Hematopoietic multipotent progenitor cell treated with erythropoietin and hydrocortisone succinate and interleukin-3 and kit ligand, for 17 days (in vitro differentiated cells): ENCODE measurements around the gene KIAA0825.

Experiments used
- DNase-seq: peaks from one replicate; pipeline ENCODE4 v3.0.0-alpha.2; 2015; ENCODE audit warnings: low spot score

Gene KIAA0825

GRCh38 chr5:94503677-94504076, 114.7 kb downstream of the KIAA0825 start:
- no peak for DNase-seq

GRCh38 chr5:94501365-94501764, 117.0 kb downstream of the KIAA0825 start:
- no peak for DNase-seq

GRCh38 chr5:94499806-94500205, 118.6 kb downstream of the KIAA0825 start:
- no peak for DNase-seq

GRCh38 chr5:94498199-94498598, 120.2 kb downstream of the KIAA0825 start:
- DNase-seq, result no peak

GRCh38 chr5:94485067-94485466, 133.3 kb downstream of the KIAA0825 start:
- DNase-seq, result no peak

- DNase-seq, result no peak
Measured at GRCh38 chr5:94481059-94481458, 137.3 kb downstream of the KIAA0825 start.

GRCh38 chr5:94480486-94480885, 137.9 kb downstream of the KIAA0825 start:
- DNase-seq, result no peak

- no peak for DNase-seq
Measured at GRCh38 chr5:94473936-94474335, 144.5 kb downstream of the KIAA0825 start.

GRCh38 chr5:94471521-94471920, 146.9 kb downstream of the KIAA0825 start:
- no peak for DNase-seq

GRCh38 chr5:94470802-94471201, 147.6 kb downstream of the KIAA0825 start:
- DNase-seq, result no peak

- DNase-seq, result no peak
Measured at GRCh38 chr5:94469894-94470329, 148.5 kb downstream of the KIAA0825 start.

- no peak for DNase-seq
Measured at GRCh38 chr5:94467954-94468930, 150.2 kb downstream of the KIAA0825 start.

GRCh38 chr5:94467346-94467953, 151.0 kb downstream of the KIAA0825 start:
- no peak for DNase-seq

GRCh38 chr5:94463739-94464138, 154.7 kb downstream of the KIAA0825 start:
- no peak for DNase-seq

- DNase-seq, result no peak
Measured at GRCh38 chr5:94461131-94461530, 157.3 kb downstream of the KIAA0825 start.

- no peak for DNase-seq
Measured at GRCh38 chr5:94459915-94460314, 158.5 kb downstream of the KIAA0825 start.

GRCh38 chr5:94457788-94458187, 160.6 kb downstream of the KIAA0825 start:
- DNase-seq, result no peak

GRCh38 chr5:94445726-94446125, 172.7 kb downstream of the KIAA0825 start:
- DNase-seq, result no peak

GRCh38 chr5:94442991-94443390, 175.4 kb downstream of the KIAA0825 start:
- no peak for DNase-seq

GRCh38 chr5:94442076-94442475, 176.3 kb downstream of the KIAA0825 start:
- DNase-seq, result no peak

- DNase-seq, result no peak
Measured at GRCh38 chr5:94440015-94440414, 178.4 kb downstream of the KIAA0825 start.

GRCh38 chr5:94433397-94434163, 184.8 kb downstream of the KIAA0825 start:
- DNase-seq, result no peak

GRCh38 chr5:94432499-94432898, 185.9 kb downstream of the KIAA0825 start:
- DNase-seq, result no peak
